Measurements from ENCODE around the gene C6orf132. TPM values are rescaled to one million over a fixed set of nuclear protein-coding genes. Genes with fewer than 3 reads are reported as not detected.
A peak's percentile ranks its signal among the peaks of the same experiment; 100 is the strongest.

Gene C6orf132
- total and polyA plus RNA-seq, 9 of the 15 experiments (the other 6 are each of a cell fraction or from before 2014, with no cell fraction given) = 0.06 to 0.35 (median 0.14) TPM

DNA sequence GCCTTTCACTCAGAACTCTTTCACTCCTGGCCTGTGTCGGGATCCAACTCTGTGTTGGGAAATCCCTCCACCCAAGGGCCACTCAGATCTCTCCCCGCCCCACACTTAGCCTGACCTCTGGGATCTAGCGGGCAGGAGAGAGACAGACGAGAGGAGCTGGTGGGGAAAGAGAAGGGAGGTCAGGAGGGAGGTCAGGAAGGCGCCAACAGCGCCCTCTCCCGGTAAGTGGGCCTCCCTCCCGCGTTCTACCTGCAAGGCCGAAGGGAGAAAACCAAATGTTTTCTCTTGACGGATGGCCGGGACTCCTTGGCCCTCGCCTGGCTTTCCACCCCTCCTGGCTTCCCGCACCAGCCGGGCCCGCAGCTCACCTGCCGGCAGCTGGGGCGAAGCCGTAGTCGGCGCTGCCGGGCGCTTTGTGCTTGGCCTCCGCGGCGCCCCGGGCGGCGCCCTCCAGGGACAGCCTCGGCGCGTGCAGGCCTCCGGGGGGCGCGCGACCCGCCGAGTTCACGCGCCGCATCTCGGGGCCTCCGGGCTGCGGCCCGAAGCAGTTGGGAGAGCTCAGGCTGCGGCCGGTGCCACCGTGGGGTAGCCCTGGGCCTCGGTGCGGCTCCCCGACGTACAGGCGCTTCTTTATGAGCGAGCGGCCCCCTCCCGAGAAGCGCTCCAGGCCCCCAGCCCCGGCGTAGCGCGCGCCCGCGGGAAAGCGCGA, 38.2 kb downstream of the C6orf132 start (continued):
- TF ChIP-seq, protein P1, sequence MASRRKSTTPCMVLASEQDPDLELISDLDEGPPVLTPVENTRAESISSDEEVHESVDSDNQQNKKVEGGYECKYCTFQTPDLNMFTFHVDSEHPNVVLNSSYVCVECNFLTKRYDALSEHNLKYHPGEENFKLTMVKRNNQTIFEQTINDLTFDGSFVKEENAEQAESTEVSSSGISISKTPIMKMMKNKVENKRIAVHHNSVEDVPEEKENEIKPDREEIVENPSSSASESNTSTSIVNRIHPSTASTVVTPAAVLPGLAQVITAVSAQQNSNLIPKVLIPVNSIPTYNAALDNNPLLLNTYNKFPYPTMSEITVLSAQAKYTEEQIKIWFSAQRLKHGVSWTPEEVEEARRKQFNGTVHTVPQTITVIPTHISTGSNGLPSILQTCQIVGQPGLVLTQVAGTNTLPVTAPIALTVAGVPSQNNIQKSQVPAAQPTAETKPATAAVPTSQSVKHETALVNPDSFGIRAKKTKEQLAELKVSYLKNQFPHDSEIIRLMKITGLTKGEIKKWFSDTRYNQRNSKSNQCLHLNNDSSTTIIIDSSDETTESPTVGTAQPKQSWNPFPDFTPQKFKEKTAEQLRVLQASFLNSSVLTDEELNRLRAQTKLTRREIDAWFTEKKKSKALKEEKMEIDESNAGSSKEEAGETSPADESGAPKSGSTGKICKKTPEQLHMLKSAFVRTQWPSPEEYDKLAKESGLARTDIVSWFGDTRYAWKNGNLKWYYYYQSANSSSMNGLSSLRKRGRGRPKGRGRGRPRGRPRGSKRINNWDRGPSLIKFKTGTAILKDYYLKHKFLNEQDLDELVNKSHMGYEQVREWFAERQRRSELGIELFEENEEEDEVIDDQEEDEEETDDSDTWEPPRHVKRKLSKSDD (conservative IDR thresholded peaks at IDR 0.05; ENCODE audit: low read length) = no peak
- TF ChIP-seq FOXP4 (CRISPR knock-in tag; IDR thresholded peaks at IDR 0.05; ENCODE audit: borderline replicate concordance) (peak; percentile 29), DACH1 (IDR thresholded peaks at IDR 0.05; ENCODE audit: partially characterized antibody) (no peak), ATF1 (CRISPR knock-in tag; IDR thresholded peaks at IDR 0.05) (no peak), ATF1 (tag; IDR thresholded peaks at IDR 0.05) (peak; percentile 84), XRCC5 (IDR thresholded peaks at IDR 0.05; ENCODE audit: low read depth, low read length) (peak; percentile 82), SAFB (IDR thresholded peaks at IDR 0.05; ENCODE audit: borderline replicate concordance, low read depth, low read length) (no peak), CBFA2T2 (conservative IDR thresholded peaks at IDR 0.05) (no peak), MTA2 (IDR thresholded peaks at IDR 0.05; ENCODE audit: low read depth) (0 out of 2 replicates have a peak, but pooled peaks have one; percentile 37), CBFA2T3 (IDR thresholded peaks at IDR 0.05) (no peak), NFE2L1 (tag; IDR thresholded peaks at IDR 0.05; ENCODE audit: borderline replicate concordance, low read depth) (no peak), FOXM1 (IDR thresholded peaks at IDR 0.05; ENCODE audit: low read depth) (no peak), FOXM1 (CRISPR knock-in tag; IDR thresholded peaks at IDR 0.05; ENCODE audit: low read depth) (no peak; the same call in 1 of the 2 replicates), CREM (IDR thresholded peaks at IDR 0.05; ENCODE audit: low read depth) (no peak), TEAD1 (CRISPR knock-in tag; IDR thresholded peaks at IDR 0.05) (peak; percentile 1 to 83; a peak in 2 of 4 replicates), MYC (IDR thresholded peaks at IDR 0.05; ENCODE audit: low read depth, low read length) (peak; percentile 72), MYC (CRISPR knock-in tag; IDR thresholded peaks at IDR 0.05; ENCODE audit: borderline replicate concordance, low read depth) (no peak), HDAC1 (IDR thresholded peaks at IDR 0.05) (peak in 1 of 2 experiments; percentile 34; a peak in 1 of 4 replicates), ZBTB2 (IDR thresholded peaks at IDR 0.05) (peak; percentile 64; the same call in 1 of the 2 replicates)
- TF ChIP-seq, protein P2, sequence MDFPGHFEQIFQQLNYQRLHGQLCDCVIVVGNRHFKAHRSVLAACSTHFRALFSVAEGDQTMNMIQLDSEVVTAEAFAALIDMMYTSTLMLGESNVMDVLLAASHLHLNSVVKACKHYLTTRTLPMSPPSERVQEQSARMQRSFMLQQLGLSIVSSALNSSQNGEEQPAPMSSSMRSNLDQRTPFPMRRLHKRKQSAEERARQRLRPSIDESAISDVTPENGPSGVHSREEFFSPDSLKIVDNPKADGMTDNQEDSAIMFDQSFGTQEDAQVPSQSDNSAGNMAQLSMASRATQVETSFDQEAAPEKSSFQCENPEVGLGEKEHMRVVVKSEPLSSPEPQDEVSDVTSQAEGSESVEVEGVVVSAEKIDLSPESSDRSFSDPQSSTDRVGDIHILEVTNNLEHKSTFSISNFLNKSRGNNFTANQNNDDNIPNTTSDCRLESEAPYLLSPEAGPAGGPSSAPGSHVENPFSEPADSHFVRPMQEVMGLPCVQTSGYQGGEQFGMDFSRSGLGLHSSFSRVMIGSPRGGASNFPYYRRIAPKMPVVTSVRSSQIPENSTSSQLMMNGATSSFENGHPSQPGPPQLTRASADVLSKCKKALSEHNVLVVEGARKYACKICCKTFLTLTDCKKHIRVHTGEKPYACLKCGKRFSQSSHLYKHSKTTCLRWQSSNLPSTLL (IDR thresholded peaks at IDR 0.05) = no peak

Measured in K562 (cell line).